ENCODE results near the gene PPAN.

The PPAN gene

GRCh38 chr19:10095948-10096614, 10.1 kb upstream of the PPAN start:
- in situ Hi-C loops (cut with HindIII; ENCODE audit: low pct_unique_long_range_greater_than_20kb, low sequenced_read_pairs): no loop called here
- DNase-seq (ENCODE audit: low read depth in 1 of 2, low spot score in 1 of 2): peak; percentile 91 to 97
- TF ChIP-seq JUND (IDR thresholded peaks at IDR 0.05; ENCODE audit: low read depth): no peak

GRCh38 chr19:10096615-10096963, 9.6 kb upstream of the PPAN start:
- DNase-seq (ENCODE audit: low read depth in 1 of 2, low spot score in 1 of 2): no peak
- in situ Hi-C loops (cut with HindIII; ENCODE audit: low pct_unique_long_range_greater_than_20kb, low sequenced_read_pairs): no loop called here
- no peak for TF ChIP-seq JUND (IDR thresholded peaks at IDR 0.05; ENCODE audit: low read depth)

- in situ Hi-C loops (cut with HindIII; ENCODE audit: low pct_unique_long_range_greater_than_20kb, low sequenced_read_pairs): no loop called here
- TF ChIP-seq JUND (IDR thresholded peaks at IDR 0.05; ENCODE audit: low read depth): no peak
- DNase-seq (ENCODE audit: low read depth in 1 of 2, low spot score in 1 of 2): no peak
Measured at GRCh38 chr19:10100163-10100785, 5.9 kb upstream of the PPAN start.

- DNase-seq (ENCODE audit: low read depth in 1 of 2, low spot score in 1 of 2): no peak
- no peak for TF ChIP-seq JUND (IDR thresholded peaks at IDR 0.05; ENCODE audit: low read depth)
- in situ Hi-C loops (cut with HindIII; ENCODE audit: low pct_unique_long_range_greater_than_20kb, low sequenced_read_pairs): no loop called here
Measured at GRCh38 chr19:10102787-10103236, 3.4 kb upstream of the PPAN start.

- DNase-seq (ENCODE audit: low read depth in 1 of 2, low spot score in 1 of 2): no peak
- TF ChIP-seq JUND (IDR thresholded peaks at IDR 0.05; ENCODE audit: low read depth): no peak
- in situ Hi-C loops (cut with HindIII; ENCODE audit: low pct_unique_long_range_greater_than_20kb, low sequenced_read_pairs): no loop called here
Measured at GRCh38 chr19:10104130-10104513, 2.0 kb upstream of the PPAN start.

GRCh38 chr19:10104665-10105508, 1.3 kb upstream of the PPAN start:
- DNase-seq (ENCODE audit: low read depth in 1 of 2, low spot score in 1 of 2): no peak
- TF ChIP-seq JUND (IDR thresholded peaks at IDR 0.05; ENCODE audit: low read depth): no peak
- in situ Hi-C loops (cut with HindIII; ENCODE audit: low pct_unique_long_range_greater_than_20kb, low sequenced_read_pairs): no loop called here

GRCh38 chr19:10105509-10106099, 558 bp upstream of the PPAN start:
- no peak for DNase-seq (ENCODE audit: low read depth in 1 of 2, low spot score in 1 of 2)
- TF ChIP-seq JUND (IDR thresholded peaks at IDR 0.05; ENCODE audit: low read depth): no peak

GRCh38 chr19:10107254-10107653, 1.1 kb downstream of the PPAN start:
- in situ Hi-C loops (cut with HindIII; ENCODE audit: low pct_unique_long_range_greater_than_20kb, low sequenced_read_pairs): no loop called here
- no peak for DNase-seq (ENCODE audit: low read depth in 1 of 2, low spot score in 1 of 2)
- TF ChIP-seq JUND (IDR thresholded peaks at IDR 0.05; ENCODE audit: low read depth): no peak

More at GRCh38 chr19:10105509-10106099, 558 bp upstream of the PPAN start:
- in situ Hi-C loops (cut with HindIII; ENCODE audit: low pct_unique_long_range_greater_than_20kb, low sequenced_read_pairs): no loop called here

- no peak for TF ChIP-seq JUND (IDR thresholded peaks at IDR 0.05; ENCODE audit: low read depth)
- in situ Hi-C loops (cut with HindIII; ENCODE audit: low pct_unique_long_range_greater_than_20kb, low sequenced_read_pairs): no loop called here
- no peak for DNase-seq (ENCODE audit: low read depth in 1 of 2, low spot score in 1 of 2)
Measured at GRCh38 chr19:10107817-10108367, 1.7 kb downstream of the PPAN start.

GRCh38 chr19:10109528-10109927, 3.4 kb downstream of the PPAN start:
- DNase-seq (ENCODE audit: low read depth in 1 of 2, low spot score in 1 of 2): no peak
- in situ Hi-C loops (cut with HindIII; ENCODE audit: low pct_unique_long_range_greater_than_20kb, low sequenced_read_pairs): no loop called here
- TF ChIP-seq JUND (IDR thresholded peaks at IDR 0.05; ENCODE audit: low read depth): no peak

- no peak for TF ChIP-seq JUND (IDR thresholded peaks at IDR 0.05; ENCODE audit: low read depth)
- in situ Hi-C loops (cut with HindIII; ENCODE audit: low pct_unique_long_range_greater_than_20kb, low sequenced_read_pairs): no loop called here
- DNase-seq (ENCODE audit: low read depth in 1 of 2, low spot score in 1 of 2): no peak
Measured at GRCh38 chr19:10110076-10110971, 4.2 kb downstream of the PPAN start.

GRCh38 chr19:10110972-10111317, 4.8 kb downstream of the PPAN start:
- in situ Hi-C loops (cut with HindIII; ENCODE audit: low pct_unique_long_range_greater_than_20kb, low sequenced_read_pairs): no loop called here
- TF ChIP-seq JUND (IDR thresholded peaks at IDR 0.05; ENCODE audit: low read depth): no peak
- no peak for DNase-seq (ENCODE audit: low read depth in 1 of 2, low spot score in 1 of 2)
